IgD-negative memory B cell (primary cell): Measurements from ENCODE around the gene TSC1. TPM values are rescaled to one million over a fixed set of nuclear protein-coding genes. Genes with fewer than 3 reads are reported as not detected.
"Not testable (repeated sequence)": the region's sequence is repeated elsewhere in the genome, so short reads cannot be mapped to it uniquely, and the experiment has no call there.

ENCODE experiments used
- H3K27ac Mint-ChIP-seq, 3 donors: one replicate each; pipeline ENCODE4 v1.8.0; 2020 to 2022; ENCODE audit warnings: mild to moderate bottlenecking in 3 of 3, mixed read lengths in 3 of 3, moderate library complexity in 1 of 3
- H3K27me3 Mint-ChIP-seq: one replicate; pipeline ENCODE4 v1.8.0; 2021; ENCODE audit warnings: mixed read lengths
- H3K36me3 Mint-ChIP-seq: one replicate; pipeline ENCODE4 v1.8.0; 2020; ENCODE audit warnings: mild to moderate bottlenecking, mixed read lengths
- H3K4me1 Mint-ChIP-seq, 3 donors: one replicate each; pipeline ENCODE4 v1.8.0; 2020 to 2022; ENCODE audit warnings: mixed read lengths in 3 of 3, mild to moderate bottlenecking in 1 of 3
- H3K4me3 Mint-ChIP-seq, 4 donors: one replicate each; pipeline ENCODE4 v1.8.0; 2020 to 2022; ENCODE audit warnings: mild to moderate bottlenecking in 4 of 4, mixed read lengths in 4 of 4, moderate library complexity in 3 of 4
- H3K9me3 Mint-ChIP-seq, 3 donors: one replicate each; pipeline ENCODE4 v1.8.0; 2020 to 2021; ENCODE audit warnings: mixed read lengths in 3 of 3, mild to moderate bottlenecking in 1 of 3
- polyA plus RNA-seq: library from polyadenylated mRNA; unstranded; fragments of 300-500 nt; fragmentation: Illumina TruSeq; gene quantifications from one replicate; pipeline ENCODE4 v1.2.3, GENCODE V29; 2021

Gene TSC1
- polyA plus RNA-seq, result 8.9 TPM

DNA sequence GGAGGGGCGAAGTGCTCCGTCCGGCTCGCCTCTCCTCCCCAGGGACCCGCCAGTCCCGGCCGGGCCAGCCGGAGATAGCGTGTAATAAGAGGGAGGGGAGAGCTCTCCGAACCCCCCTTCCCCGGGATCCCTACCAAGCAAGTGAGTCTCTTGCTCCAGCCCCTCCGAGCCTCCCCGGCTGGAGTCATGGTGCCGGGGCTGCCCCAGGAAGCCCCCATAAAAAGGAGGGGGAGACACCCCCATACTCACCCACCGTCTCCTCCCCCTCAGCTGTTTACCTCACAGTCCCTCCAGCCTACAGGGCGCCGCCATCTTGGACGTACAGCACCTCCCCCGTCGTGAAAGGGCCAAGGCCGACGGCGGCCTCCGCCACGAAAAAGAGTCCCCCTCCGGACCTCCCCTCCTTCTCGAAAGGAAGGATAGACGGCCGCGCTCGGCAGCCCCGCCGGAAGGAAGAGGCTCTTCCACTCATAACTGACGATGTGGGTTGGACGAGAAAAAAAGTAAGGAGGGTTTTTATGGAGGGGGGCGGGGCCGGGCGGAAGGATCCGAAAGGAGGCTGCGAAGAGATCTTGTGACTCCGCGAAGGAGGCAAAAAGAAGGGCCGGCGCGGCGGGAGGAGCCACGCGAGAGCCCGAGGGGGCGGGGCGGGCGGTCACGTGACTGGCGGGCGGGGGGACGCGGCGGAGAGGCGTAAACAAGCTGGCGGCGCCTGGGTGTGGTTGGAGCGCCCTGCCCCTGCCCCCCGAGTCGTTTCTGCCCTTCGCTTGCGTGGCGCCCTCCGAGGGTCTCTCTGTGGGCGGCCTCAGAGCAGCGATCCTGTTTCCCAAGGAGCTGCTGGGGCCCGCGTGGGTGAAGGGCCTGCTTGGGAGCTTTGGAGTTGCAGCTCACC is at the start of gene TSC1:
TSS of gene TSC1 (minus strand) at position 323 of the 892 bp plus-strand sequence. CDS start 15,744 bp downstream, outside the sequence.
- Mint-ChIP-seq H3K9me3 (no peaks in the 10 kb centered on the region), H3K4me3 (peak within 1 kb of the TSS; percentile 92 to 99 (median 96)), H3K36me3 (peaks cover 3% of the 10 kb centered on the region), H3K27ac (peak within 1 kb of the TSS; percentile 100), H3K4me1 (peaks cover 9 to 26% (median 24%) of the 10 kb centered on the region in 3 donors), H3K27me3 (peaks cover 3% of the 10 kb centered on the region)

DNA sequence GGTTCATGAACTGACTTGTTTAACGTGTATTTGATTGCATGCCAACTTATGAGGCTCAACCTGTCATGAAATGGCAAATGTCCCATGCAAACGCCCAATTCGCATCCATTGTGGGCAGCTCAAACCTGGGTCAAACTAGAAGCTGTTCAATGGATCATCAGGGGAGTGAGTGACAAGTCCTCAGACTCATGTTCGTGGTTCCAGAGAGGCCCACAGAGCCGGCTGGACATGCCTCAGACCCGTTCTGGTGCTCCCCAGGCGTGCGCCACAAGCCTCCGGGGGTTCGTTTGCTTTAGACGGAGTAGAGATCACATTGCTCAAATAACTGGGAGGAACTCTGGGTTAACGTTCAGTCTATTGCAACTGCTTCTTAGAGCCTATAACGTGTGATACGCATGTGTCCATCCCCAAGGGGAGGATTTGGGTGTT is 49.1 kb upstream of the TSC1 start:
- peaks cover 35% of the 10 kb centered on the region for H3K27me3 Mint-ChIP-seq
- peaks cover 7 to 10% (median 7%) of the 10 kb centered on the region in 3 donors for H3K4me1 Mint-ChIP-seq
- H3K4me3 Mint-ChIP-seq, result no peak overlapping the region
- H3K9me3 Mint-ChIP-seq, result peaks cover 0 to 3% (median 2%) of the 10 kb centered on the region in 3 donors
- peaks cover 3% of the 10 kb centered on the region for H3K36me3 Mint-ChIP-seq
- no peak overlapping the region for H3K27ac Mint-ChIP-seq

DNA sequence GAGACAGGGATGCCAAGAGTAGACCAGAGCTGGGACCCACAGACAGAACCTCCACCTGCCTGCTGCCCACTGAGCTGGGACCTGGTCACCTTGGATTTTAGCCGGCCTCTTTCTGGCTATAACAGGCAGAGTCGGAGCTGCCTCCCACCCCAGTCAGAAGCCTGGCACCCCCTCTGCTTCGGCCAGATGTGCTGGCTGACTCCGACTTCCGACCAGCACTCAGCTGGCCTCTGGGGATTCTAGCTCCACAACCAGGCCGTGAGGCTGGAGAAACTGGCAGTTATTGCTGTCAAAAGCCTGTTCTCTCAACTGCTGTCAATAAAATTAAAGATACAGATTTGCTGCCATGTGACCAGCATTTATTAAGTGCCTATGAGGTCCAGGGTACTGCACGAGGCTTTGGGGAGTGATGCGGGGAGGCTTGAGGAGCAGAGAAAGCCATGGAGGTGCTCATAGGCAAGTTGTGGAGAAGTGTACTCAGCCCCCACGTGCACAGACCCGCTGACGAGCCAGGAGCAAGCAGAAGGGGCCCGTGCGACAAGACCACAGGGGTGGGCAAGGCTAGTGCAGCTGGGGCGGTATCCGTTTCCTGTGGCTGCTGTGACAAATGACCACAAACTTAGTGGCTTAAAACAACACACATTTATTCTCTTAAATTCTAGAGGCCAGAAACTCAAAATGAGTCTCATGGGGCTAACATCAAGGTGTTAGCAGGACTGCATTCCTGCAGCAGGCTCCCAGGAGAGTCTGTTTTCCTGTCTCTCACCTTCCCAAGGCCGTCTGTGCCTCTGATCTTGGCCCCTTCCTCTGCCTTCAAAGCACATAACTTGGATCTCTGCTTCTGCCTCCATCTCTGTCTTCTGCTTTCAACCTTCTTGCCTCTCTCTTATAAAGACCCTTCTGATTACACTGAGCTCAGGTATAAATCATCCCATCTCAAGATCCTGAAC is 47.2 kb upstream of the TSC1 start:
- Mint-ChIP-seq H3K4me3 (peak overlapping the region in 2 of 4 donors; percentile 2 to 23), H3K27ac (no peak overlapping the region), H3K9me3 (peaks cover 0 to 3% (median 2%) of the 10 kb centered on the region in 3 donors), H3K36me3 (peaks cover 3% of the 10 kb centered on the region), H3K27me3 (peaks cover 38% of the 10 kb centered on the region), H3K4me1 (peaks cover 7 to 10% (median 7%) of the 10 kb centered on the region in 3 donors)

DNA sequence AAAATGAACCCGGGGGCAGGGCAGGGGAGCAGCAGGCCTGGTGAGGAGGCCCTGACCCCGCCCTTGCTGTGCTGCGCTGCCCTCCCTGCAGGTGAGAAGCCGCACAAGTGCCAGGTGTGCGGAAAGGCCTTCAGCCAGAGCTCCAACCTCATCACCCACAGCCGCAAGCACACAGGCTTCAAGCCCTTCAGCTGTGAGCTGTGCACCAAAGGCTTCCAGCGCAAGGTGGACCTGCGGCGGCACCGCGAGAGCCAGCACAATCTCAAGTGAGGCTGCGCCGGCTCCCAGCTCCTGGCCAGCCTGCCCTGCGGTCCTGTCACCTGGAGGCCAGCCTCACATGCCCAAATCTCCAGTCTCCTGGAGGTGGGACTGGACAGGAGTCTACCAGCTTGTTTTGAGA is 46.4 kb upstream of the TSC1 start:
- H3K36me3 Mint-ChIP-seq, result peaks cover 3% of the 10 kb centered on the region
- H3K4me3 Mint-ChIP-seq, result no peak overlapping the region
- peaks cover 0 to 3% (median 2%) of the 10 kb centered on the region in 3 donors for H3K9me3 Mint-ChIP-seq
- H3K27me3 Mint-ChIP-seq, result peaks cover 41% of the 10 kb centered on the region
- H3K27ac Mint-ChIP-seq, result no peak overlapping the region
- H3K4me1 Mint-ChIP-seq, result peaks cover 7 to 10% (median 7%) of the 10 kb centered on the region in 3 donors

DNA sequence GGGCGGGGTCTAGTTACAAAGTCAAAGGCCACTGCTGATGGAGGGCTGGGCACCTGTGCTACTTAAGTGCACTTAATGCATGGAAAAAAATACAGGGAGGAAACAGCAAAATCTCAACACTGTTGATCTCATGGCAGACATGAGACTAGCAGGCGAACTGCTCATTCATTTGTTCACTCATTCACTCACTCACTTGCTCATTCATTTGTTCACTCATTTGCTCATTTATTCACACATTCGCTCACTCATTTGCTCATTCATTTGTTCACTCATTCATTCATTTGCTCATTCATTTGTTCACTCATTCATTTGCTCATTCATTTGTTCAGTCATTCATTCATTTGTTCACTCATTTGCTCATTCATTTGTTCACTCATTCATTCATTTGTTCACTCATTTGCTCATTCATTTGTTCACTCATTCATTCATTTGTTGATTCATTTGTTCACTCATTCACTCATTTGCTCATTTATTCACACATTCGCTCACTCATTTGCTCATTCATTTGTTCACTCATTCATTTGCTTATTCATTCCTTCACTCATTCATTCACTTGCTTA is 45.7 kb upstream of the TSC1 start:
- not testable (repeated sequence) for H3K4me3 Mint-ChIP-seq, H3K9me3 Mint-ChIP-seq, H3K4me1 Mint-ChIP-seq, H3K27ac Mint-ChIP-seq, H3K36me3 Mint-ChIP-seq
- H3K27me3 Mint-ChIP-seq, result peaks cover 37% of the 10 kb centered on the region

DNA sequence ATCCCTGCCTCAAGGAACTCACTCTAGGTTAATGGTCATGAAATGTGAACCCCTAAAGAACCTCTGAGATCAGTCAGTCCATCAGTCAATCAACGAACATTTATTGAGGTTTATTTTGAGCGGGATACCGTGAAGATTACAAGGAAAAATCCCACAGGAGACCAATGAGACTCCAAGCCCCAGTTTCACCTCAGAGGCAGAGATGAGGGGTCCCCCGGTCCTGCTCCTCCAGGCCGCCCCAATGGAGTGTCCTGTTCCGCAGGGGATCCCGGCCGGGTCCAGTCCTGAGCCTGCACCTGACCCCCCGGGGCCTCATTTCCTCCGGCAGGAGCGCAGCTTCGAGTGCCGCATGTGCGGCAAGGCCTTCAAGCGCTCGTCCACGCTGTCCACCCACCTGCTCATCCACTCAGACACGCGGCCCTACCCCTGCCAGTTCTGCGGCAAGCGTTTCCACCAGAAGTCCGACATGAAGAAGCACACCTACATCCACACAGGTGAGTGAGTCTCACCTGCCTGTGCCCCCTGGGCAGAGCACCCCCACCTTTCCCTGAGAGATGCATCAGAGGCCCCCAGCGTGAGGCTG is 45.1 kb upstream of the TSC1 start:
- H3K27me3 Mint-ChIP-seq, result peaks cover 37% of the 10 kb centered on the region
- H3K27ac Mint-ChIP-seq, result no peak overlapping the region
- peaks cover 1% of the 10 kb centered on the region for H3K36me3 Mint-ChIP-seq
- H3K9me3 Mint-ChIP-seq, result peaks cover 0 to 3% (median 2%) of the 10 kb centered on the region in 3 donors
- peaks cover 4 to 7% (median 5%) of the 10 kb centered on the region in 3 donors for H3K4me1 Mint-ChIP-seq
- no peak overlapping the region for H3K4me3 Mint-ChIP-seq

DNA sequence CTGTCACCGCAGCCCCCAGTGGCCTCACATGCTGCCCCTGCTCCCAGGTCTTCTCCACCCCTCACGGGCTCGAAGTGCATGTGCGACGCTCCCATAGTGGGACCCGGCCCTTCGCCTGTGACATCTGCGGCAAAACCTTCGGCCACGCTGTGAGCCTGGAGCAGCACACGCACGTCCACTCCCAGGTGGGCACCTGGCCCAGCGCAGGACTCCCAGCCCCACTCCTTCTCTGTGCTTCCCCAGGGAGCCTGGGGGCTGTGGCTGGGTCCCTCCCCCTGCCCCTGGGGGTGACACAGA is 44.5 kb upstream of the TSC1 start:
- no peak overlapping the region for H3K27ac Mint-ChIP-seq
- peaks cover 2 to 3% (median 3%) of the 10 kb centered on the region in 3 donors for H3K4me1 Mint-ChIP-seq
- peaks cover 32% of the 10 kb centered on the region for H3K27me3 Mint-ChIP-seq
- peaks cover 0 to 3% (median 2%) of the 10 kb centered on the region in 3 donors for H3K9me3 Mint-ChIP-seq
- H3K4me3 Mint-ChIP-seq, result no peak overlapping the region
- H3K36me3 Mint-ChIP-seq, result no peaks in the 10 kb centered on the region

DNA sequence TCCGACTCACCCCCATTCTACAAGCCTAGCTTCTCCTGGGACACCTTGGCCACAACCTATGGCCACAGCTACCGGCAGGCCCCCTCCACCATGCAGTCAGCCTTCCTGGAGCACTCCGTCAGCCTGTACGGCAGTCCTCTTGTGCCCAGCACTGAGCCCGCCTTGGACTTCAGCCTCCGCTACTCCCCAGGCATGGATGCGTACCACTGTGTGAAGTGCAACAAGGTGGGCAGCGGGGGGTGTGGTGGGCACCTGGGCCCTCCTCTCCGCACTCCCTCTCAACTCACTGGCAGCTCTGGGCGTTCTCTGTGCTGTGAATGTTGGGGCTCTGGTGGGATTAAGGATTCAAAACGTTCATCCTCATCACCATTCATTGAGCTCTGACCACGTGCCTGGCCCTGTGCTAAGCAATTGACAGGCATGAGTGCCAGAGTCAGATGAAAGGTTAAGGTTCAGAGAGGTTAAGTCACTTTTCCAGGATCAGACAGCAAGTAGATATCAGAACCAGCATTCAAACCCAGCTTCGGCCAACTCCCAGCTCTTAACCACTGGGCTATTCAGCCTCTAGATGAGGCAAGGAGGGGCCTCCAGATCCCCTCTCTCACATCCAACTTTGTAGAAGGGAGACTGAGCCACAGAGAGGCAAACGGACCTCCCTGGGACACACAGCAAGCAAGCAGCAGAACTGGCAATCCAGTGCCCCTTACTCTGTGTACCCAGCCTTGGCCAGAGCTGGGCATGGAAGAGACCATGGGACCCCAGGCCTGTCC is 44.0 kb upstream of the TSC1 start:
- peaks cover 0 to 3% (median 2%) of the 10 kb centered on the region in 3 donors for H3K9me3 Mint-ChIP-seq
- no peak overlapping the region for H3K27ac Mint-ChIP-seq
- H3K36me3 Mint-ChIP-seq, result no peaks in the 10 kb centered on the region
- H3K4me3 Mint-ChIP-seq, result no peak overlapping the region
- peaks cover 0 to 3% (median 2%) of the 10 kb centered on the region in 3 donors for H3K4me1 Mint-ChIP-seq
- H3K27me3 Mint-ChIP-seq, result peaks cover 32% of the 10 kb centered on the region

DNA sequence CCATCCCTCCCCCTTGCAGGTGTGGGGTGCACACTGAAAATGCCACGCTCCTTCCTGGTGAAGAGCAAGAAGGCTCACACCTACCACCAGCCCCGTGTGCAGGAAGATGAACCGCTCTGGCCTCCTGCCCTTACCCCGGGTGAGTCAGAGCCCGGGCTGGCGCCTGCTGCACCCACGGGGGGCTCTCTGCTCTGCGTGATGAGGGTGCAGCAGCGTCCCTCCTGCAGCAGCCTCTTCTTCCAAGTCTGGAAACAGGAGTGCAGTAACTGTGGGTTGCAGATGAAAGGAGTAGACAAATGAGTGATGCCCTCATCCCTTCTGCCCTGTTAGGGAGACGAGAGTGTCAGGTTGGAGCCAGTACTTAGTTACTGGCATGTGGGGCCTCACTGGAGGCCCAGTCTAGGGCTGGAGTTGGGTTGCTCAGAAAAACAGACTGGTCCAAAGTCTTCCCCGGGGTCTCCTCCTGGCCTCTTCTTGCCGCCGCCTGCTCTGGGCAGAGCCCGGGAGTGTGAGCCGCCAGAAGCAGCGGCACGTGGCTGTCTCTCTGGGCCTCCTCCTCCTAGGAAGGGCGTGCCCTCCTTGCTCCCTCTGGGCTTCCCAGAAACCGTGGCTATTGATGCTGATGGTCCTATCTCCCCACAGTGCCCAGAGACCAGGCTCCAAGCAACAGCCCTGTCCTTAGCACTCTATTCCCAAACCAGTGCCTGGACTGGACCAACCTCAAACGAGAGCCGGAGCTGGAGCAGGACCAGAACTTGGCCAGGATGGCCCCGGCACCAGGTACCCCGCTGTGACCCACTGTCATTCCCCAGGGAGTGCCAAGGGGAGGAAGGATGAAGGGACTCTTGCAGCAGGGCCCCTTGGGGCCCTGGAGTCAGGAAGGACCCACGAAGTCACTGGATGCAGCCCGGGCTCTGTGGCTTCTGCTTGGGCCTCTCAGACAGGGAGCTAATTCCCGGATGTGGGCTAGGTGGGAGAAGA is 42.5 kb upstream of the TSC1 start:
- Mint-ChIP-seq H3K4me1 (peaks cover 5 to 6% (median 6%) of the 10 kb centered on the region in 3 donors), H3K9me3 (peaks cover 0 to 3% (median 3%) of the 10 kb centered on the region in 3 donors), H3K4me3 (no peak overlapping the region), H3K27ac (no peak overlapping the region), H3K27me3 (peaks cover 31% of the 10 kb centered on the region), H3K36me3 (no peaks in the 10 kb centered on the region)

DNA sequence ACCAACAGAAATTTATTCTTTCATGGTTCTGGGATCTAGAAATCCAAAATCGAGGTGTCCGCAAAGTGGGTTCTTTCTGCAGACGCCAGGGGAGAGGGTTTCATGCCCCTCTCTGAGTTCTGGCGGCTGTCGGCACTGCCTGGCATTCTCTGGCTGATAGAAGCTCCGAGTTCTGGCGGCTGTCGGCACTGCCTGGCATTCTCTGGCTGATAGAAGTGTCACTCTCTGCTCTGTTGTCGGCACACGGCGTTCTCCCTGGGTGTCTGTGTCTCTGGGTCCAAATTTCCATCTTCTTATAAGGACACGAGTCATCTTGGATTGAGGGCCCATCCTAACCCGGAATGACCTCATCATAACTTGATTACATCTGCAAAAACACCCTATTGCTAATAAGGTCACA is 41.7 kb upstream of the TSC1 start:
- H3K27me3 Mint-ChIP-seq, result peaks cover 30% of the 10 kb centered on the region
- H3K4me3 Mint-ChIP-seq, result no peak overlapping the region
- no peaks in the 10 kb centered on the region for H3K36me3 Mint-ChIP-seq
- peaks cover 4 to 6% (median 5%) of the 10 kb centered on the region in 3 donors for H3K4me1 Mint-ChIP-seq
- no peak overlapping the region for H3K27ac Mint-ChIP-seq
- H3K9me3 Mint-ChIP-seq, result peaks cover 0 to 3% (median 3%) of the 10 kb centered on the region in 3 donors

DNA sequence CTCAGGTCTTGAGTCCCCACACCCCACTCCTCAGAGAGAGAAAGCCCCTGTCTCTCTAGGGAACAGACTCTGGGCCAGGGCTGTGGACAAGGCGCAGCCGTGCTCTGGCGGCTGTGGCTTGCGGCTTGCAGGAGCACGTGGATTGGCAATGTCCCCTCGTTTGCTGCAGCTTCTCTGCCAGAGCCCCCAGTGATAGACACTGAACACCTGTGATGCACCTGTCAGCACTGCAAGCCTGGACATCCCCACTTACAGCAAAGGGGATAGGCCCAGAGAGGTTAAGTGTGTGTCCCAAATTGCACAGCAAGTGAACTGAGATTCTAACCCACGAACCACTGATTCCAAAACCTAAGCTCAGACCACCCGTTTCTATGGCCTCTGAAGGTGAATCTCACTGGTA is 41.1 kb upstream of the TSC1 start:
- Mint-ChIP-seq H3K36me3 (no peaks in the 10 kb centered on the region), H3K9me3 (peaks cover 0 to 3% (median 3%) of the 10 kb centered on the region in 3 donors), H3K4me1 (peaks cover 5 to 6% (median 5%) of the 10 kb centered on the region in 3 donors), H3K4me3 (no peak overlapping the region), H3K27ac (no peak overlapping the region), H3K27me3 (peaks cover 34% of the 10 kb centered on the region)

DNA sequence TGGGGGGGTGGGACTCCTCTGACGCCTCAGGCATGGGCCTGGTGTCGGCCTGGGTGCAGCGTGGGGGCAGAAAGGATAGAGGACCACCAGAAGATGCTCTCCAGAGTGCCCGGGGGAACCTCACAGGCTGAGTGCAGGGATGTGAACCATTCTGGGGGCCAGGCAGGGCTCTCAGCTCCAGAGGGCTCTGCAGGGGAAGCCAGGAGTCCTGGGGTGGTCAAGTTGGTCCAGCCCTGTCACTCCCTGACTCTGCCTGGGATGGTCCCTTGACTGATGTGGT is 40.6 kb upstream of the TSC1 start:
- peaks cover 5 to 6% (median 5%) of the 10 kb centered on the region in 3 donors for H3K4me1 Mint-ChIP-seq
- no peaks in the 10 kb centered on the region for H3K36me3 Mint-ChIP-seq
- peaks cover 33% of the 10 kb centered on the region for H3K27me3 Mint-ChIP-seq
- H3K9me3 Mint-ChIP-seq, result peaks cover 0 to 2% (median 0%) of the 10 kb centered on the region in 3 donors
- H3K4me3 Mint-ChIP-seq, result no peak overlapping the region
- no peak overlapping the region for H3K27ac Mint-ChIP-seq
